BE2C (cell line): ENCODE measurements around the gene GEMIN4. TPM values are rescaled to one million over a fixed set of nuclear protein-coding genes. Genes with fewer than 3 reads are reported as not detected.

Experiments used
- DNase-seq: peaks from one replicate; pipeline ENCODE4 v3.0.0-alpha.2; 2020
- H3K27me3 ChIP-seq: fragments of 250-450 bp; sonication (Bioruptor Pico); 2 replicates; pipeline ENCODE4 v1.5.1; 2020; ENCODE audit warnings: mild to moderate bottlenecking
- H3K36me3 ChIP-seq: fragments of 250-450 bp; sonication (Bioruptor Pico); 2 replicates; pipeline ENCODE4 v1.5.1; 2020; ENCODE audit warnings: mild to moderate bottlenecking
- H3K4me1 ChIP-seq: fragments of 250-450 bp; sonication (Bioruptor Pico); 2 replicates; pipeline ENCODE4 v1.5.1; 2020
- H3K4me3 ChIP-seq: 2 replicates; pipeline ENCODE4 v1.5.1; 2011; ENCODE audit warnings: low read depth, low read length
- H3K9me3 ChIP-seq: fragments of 250-450 bp; sonication (Bioruptor Pico); 2 replicates; pipeline ENCODE4 v1.5.1; 2020
- polyA plus RNA-seq: library from polyadenylated mRNA; unstranded; fragments of >200 nt; gene quantifications from one replicate; pipeline ENCODE4 v1.2.1, GENCODE V29; 2012; ENCODE audit warnings: low read depth, missing spikeins; ENCODE audit not compliant: insufficient read length, insufficient read depth
- TF ChIP-seq, protein P1 (sequence below): IDR thresholded peaks from 2 replicates; pipeline ENCODE4 v1.5.1; 2012; ENCODE audit warnings: mild to moderate bottlenecking, low read depth, low read length

The GEMIN4 gene
- 10.3 TPM for polyA plus RNA-seq

GRCh38 chr17:752002-752619 is at the start of gene GEMIN4:
Gene GEMIN4, minus strand, starts transcription at chr17:752264. Its CDS starts 122 bp downstream, at chr17:752142.
- no peaks in the 10 kb centered on the region for H3K4me1 ChIP-seq
- peaks cover 6% of the 10 kb centered on the region for H3K36me3 ChIP-seq
- H3K27me3 ChIP-seq: no peaks in the 10 kb centered on the region
- H3K4me3 ChIP-seq: peak within 1 kb of the TSS; percentile 78
- peak; percentile 89 for DNase-seq
- TF ChIP-seq, protein P1, sequence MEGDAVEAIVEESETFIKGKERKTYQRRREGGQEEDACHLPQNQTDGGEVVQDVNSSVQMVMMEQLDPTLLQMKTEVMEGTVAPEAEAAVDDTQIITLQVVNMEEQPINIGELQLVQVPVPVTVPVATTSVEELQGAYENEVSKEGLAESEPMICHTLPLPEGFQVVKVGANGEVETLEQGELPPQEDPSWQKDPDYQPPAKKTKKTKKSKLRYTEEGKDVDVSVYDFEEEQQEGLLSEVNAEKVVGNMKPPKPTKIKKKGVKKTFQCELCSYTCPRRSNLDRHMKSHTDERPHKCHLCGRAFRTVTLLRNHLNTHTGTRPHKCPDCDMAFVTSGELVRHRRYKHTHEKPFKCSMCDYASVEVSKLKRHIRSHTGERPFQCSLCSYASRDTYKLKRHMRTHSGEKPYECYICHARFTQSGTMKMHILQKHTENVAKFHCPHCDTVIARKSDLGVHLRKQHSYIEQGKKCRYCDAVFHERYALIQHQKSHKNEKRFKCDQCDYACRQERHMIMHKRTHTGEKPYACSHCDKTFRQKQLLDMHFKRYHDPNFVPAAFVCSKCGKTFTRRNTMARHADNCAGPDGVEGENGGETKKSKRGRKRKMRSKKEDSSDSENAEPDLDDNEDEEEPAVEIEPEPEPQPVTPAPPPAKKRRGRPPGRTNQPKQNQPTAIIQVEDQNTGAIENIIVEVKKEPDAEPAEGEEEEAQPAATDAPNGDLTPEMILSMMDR: peak; percentile 65
- no peaks in the 10 kb centered on the region for H3K9me3 ChIP-seq

DNA sequence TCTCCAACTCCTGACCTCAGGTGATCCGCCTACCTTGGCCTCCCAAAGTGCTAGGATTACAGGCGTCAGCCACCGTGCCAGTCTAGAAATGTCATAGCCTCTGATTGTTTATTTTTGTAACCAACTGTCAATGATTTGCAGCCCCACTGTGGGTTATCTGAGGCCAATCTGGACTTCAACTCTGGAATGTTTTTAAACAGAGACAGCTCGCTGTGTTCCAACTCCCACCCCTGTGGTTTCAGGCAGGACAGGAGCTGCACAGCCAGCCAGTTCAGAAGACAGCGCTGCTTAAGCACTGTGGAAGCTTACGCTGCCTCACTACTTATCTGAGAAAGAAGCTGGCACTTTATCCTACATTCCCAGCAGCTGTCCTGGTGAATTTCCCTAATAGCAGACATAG is 49.6 kb upstream of the GEMIN4 start:
- Histone ChIP-seq H3K36me3 (no peaks in the 10 kb centered on the region), H3K4me3 (no peak overlapping the region), H3K9me3 (no peaks in the 10 kb centered on the region), H3K4me1 (no peaks in the 10 kb centered on the region), H3K27me3 (no peaks in the 10 kb centered on the region)
- DNase-seq: no peak
- TF ChIP-seq, protein P1: no peak

- DNase-seq: no peak
- Histone ChIP-seq H3K36me3 (no peaks in the 10 kb centered on the region), H3K27me3 (no peaks in the 10 kb centered on the region), H3K9me3 (no peaks in the 10 kb centered on the region), H3K4me1 (no peaks in the 10 kb centered on the region), H3K4me3 (no peak overlapping the region)
- TF ChIP-seq, protein P1: no peak
Observed at GRCh38 chr17:800446-801242, 48.6 kb upstream of the GEMIN4 start.

DNA sequence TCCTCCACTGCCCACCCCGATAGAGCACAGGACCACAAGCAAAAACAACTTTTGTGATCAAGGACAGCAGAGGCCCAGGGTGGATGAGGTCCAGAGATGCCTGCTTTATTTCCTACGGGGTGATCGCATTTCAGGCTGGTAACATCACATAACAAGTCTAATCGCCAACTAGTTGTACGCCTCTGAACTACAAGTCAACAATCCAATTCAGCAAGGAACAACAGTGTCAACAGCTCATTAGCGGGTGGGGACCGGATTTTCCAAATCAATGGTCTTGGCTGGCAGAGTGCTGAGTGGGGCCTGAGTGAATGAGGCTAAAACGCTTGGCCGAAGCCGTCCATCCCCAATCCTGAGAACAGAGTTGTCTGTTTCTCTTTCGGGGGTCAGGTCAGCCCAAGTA is 47.2 kb upstream of the GEMIN4 start:
- TF ChIP-seq, protein P1: no peak
- Histone ChIP-seq H3K9me3 (no peaks in the 10 kb centered on the region), H3K4me3 (no peak overlapping the region), H3K4me1 (no peaks in the 10 kb centered on the region), H3K36me3 (no peaks in the 10 kb centered on the region), H3K27me3 (no peaks in the 10 kb centered on the region)
- DNase-seq: no peak

- H3K9me3 ChIP-seq: no peaks in the 10 kb centered on the region
- H3K4me1 ChIP-seq: no peaks in the 10 kb centered on the region
- no peaks in the 10 kb centered on the region for H3K36me3 ChIP-seq
- no peaks in the 10 kb centered on the region for H3K27me3 ChIP-seq
- TF ChIP-seq, protein P1: no peak
- no peak for DNase-seq
- no peak overlapping the region for H3K4me3 ChIP-seq
Observed at GRCh38 chr17:798246-798645, 46.2 kb upstream of the GEMIN4 start.
